Measurements from ENCODE around the gene PSAPL1. TPM values are rescaled to one million over a fixed set of nuclear protein-coding genes. Genes with fewer than 3 reads are reported as not detected.

Gene PSAPL1
- total RNA-seq, 1 donor from 2014 or later = not detected

GRCh38 chr4:7435471-7436061 is 836 bp upstream of the PSAPL1 start:
- Histone ChIP-seq H3K9me3 (no peaks in the 10 kb centered on the region), H3K4me1 (peaks cover 15% of the 10 kb centered on the region), H3K4me3 (no peak overlapping the region), H3K27ac (no peak overlapping the region), H3K27me3 (ENCODE audit: low read depth) (peaks cover 3% of the 10 kb centered on the region), H3K36me3 (no peaks in the 10 kb centered on the region)
- TF ChIP-seq CTCF (IDR thresholded peaks at IDR 0.05) = no peak
- no peak for DNase-seq
- intact Hi-C loops (cut with DNase I) = no loop called here
- ATAC-seq = peak; percentile 70 to 83

- Histone ChIP-seq H3K27me3 (ENCODE audit: low read depth) (peaks cover 3% of the 10 kb centered on the region), H3K9me3 (no peaks in the 10 kb centered on the region), H3K36me3 (no peaks in the 10 kb centered on the region), H3K4me3 (no peak overlapping the region), H3K27ac (no peak overlapping the region), H3K4me1 (peaks cover 15% of the 10 kb centered on the region)
- ATAC-seq (no peak), DNase-seq (no peak)
- TF ChIP-seq CTCF (IDR thresholded peaks at IDR 0.05) = no peak
- intact Hi-C loops (cut with DNase I) = no loop called here
Observed at GRCh38 chr4:7434141-7434765, 477 bp downstream of the PSAPL1 start.

GRCh38 chr4:7433376-7434140 is 1.2 kb downstream of the PSAPL1 start:
- Histone ChIP-seq H3K27ac (no peak overlapping the region), H3K4me3 (no peak overlapping the region), H3K9me3 (no peaks in the 10 kb centered on the region), H3K36me3 (no peaks in the 10 kb centered on the region), H3K27me3 (ENCODE audit: low read depth) (peaks cover 3% of the 10 kb centered on the region), H3K4me1 (peaks cover 15% of the 10 kb centered on the region)
- TF ChIP-seq CTCF (IDR thresholded peaks at IDR 0.05) = no peak
- peak; percentile 39 for DNase-seq
- intact Hi-C loops (cut with DNase I) = no loop called here
- no peak for ATAC-seq

GRCh38 chr4:7432531-7433375 is 2.0 kb downstream of the PSAPL1 start:
- H3K27ac ChIP-seq = no peak overlapping the region

More at GRCh38 chr4:7432531-7433375, 2.0 kb downstream of the PSAPL1 start:
- ATAC-seq (no peak), DNase-seq (peak; percentile 32)
- Histone ChIP-seq H3K27me3 (ENCODE audit: low read depth) (peaks cover 3% of the 10 kb centered on the region), H3K36me3 (no peaks in the 10 kb centered on the region), H3K4me3 (no peak overlapping the region), H3K4me1 (peaks cover 15% of the 10 kb centered on the region), H3K9me3 (no peaks in the 10 kb centered on the region)
- no peak for TF ChIP-seq CTCF (IDR thresholded peaks at IDR 0.05)
- intact Hi-C loops (cut with DNase I) = no loop called here

Measured in lower lobe of right lung (tissue), 2 donors.